Neural progenitor cell (in vitro differentiated cells): ENCODE results near the gene SHLD3.

Source experiments
- EZH2 ChIP-seq: fragments of 200-600 bp; sonication (generic); IDR thresholded peaks from 2 replicates; pipeline ENCODE4 v1.6.1; 2017; ENCODE audit warnings: antibody characterized with exemption, mild to moderate bottlenecking, moderate library complexity
- TF ChIP-seq, protein P1 (sequence below): fragments of 200-600 bp; sonication (generic); IDR thresholded peaks from 2 replicates; pipeline ENCODE4 v1.5.1; 2017; ENCODE audit warnings: antibody characterized with exemption, mild to moderate bottlenecking

DNA sequence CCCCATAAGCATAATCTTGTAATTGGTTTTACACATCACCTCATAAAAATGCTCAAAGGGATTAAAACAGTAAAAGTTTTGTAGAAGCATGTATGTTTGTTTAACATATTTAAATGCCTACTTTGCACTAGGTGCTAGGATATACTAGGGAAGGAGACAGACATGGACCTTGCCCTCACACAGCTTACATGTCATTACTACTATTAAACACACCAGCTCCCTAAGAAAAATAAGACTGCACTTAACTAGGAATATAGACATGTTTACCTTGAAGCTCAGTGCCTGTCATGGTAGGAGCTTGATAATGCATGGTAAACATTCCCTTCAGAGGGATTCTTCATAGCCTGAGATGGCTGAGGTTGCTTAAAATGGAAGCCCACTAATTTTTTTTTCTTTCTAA lies 6.2 kb downstream of the SHLD3 start:
- no peak for TF ChIP-seq EZH2
- TF ChIP-seq, protein P1, sequence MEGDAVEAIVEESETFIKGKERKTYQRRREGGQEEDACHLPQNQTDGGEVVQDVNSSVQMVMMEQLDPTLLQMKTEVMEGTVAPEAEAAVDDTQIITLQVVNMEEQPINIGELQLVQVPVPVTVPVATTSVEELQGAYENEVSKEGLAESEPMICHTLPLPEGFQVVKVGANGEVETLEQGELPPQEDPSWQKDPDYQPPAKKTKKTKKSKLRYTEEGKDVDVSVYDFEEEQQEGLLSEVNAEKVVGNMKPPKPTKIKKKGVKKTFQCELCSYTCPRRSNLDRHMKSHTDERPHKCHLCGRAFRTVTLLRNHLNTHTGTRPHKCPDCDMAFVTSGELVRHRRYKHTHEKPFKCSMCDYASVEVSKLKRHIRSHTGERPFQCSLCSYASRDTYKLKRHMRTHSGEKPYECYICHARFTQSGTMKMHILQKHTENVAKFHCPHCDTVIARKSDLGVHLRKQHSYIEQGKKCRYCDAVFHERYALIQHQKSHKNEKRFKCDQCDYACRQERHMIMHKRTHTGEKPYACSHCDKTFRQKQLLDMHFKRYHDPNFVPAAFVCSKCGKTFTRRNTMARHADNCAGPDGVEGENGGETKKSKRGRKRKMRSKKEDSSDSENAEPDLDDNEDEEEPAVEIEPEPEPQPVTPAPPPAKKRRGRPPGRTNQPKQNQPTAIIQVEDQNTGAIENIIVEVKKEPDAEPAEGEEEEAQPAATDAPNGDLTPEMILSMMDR: no peak
